GM18508 (cell line): ENCODE results near the gene TUSC2.
"Not testable (repeated sequence)": the region's sequence is repeated elsewhere in the genome, so short reads cannot be mapped to it uniquely, and the experiment has no call there.

Experiments used
- ATAC-seq: cut with Tn5 transposase; IDR thresholded peaks from one replicate; pipeline ENCODE4 v1.9.1; 2021; ENCODE audit warnings: moderate number of reproducible peaks; ENCODE audit not compliant: insufficient read depth, unreplicated experiment

Gene TUSC2

GRCh38 chr3:50319894-50320625 lies 8.0 kb downstream of the TUSC2 start:
- ATAC-seq = no peak

DNA sequence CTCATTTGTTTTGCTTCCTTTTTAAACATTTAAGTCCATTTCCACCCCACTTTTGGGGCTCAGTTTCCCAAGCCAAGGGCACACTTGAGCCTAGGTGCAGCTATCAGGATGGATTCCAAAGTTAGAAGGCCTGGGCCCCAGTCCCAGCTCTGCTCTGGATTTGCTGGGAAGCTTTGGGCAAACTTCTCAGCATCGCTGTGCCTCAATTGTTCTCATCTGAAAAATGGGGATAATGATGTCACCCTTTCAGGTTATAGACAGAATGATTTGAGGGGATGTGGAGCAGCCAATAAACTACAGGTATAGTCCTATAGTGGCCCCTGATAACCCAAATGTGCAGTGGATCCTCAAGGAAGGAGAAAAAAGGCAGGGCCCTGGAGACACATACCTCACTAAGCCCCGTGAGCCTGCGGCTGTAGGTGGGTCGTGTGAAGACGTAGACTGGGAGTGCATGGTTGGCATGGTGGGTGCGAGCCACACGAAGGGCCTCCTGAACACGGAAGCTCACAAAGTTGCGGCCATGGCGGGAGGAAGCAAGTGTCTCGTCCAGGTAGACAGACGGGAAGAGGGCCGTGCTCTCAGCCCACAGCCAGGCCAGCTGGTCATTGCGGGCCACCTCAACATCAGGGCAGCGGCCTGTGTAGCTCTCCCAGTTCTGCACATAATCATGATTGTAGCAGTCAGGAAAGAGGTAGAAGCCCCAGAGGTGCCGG lies 8.7 kb downstream of the TUSC2 start:
- no peak for ATAC-seq

DNA sequence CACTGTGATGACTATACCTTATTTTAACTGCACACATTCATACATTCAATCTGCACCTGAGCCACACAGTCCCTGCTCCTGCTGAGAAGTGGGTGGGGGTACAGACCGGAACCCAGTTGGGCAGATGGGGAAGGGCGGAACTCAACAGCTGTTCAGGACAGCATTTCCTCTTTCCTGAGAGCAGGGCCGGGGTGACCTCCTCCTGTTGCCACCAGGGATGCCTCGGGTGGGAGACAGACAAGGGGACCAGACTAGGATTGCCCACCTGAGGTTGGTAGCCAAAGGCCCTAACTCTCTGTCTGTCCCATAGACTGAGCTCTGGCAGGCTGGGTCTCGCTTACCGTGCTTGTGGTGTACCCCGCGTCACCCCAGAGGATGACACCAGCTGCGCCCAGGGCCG lies 9.4 kb downstream of the TUSC2 start:
- no peak for ATAC-seq

- no peak for ATAC-seq
Observed at GRCh38 chr3:50318163-50318562, 9.9 kb downstream of the TUSC2 start.

GRCh38 chr3:50317300-50317699 lies 10.7 kb downstream of the TUSC2 start:
- ATAC-seq = no peak

- ATAC-seq = no peak
Observed at GRCh38 chr3:50316657-50317242, 11.3 kb downstream of the TUSC2 start.

- ATAC-seq = no peak
Observed at GRCh38 chr3:50314816-50315215, 13.2 kb downstream of the TUSC2 start.

GRCh38 chr3:50314342-50314741 lies 13.7 kb downstream of the TUSC2 start:
- ATAC-seq = no peak

GRCh38 chr3:50312041-50312440 lies 16.0 kb downstream of the TUSC2 start:
- not testable (repeated sequence) for ATAC-seq

- ATAC-seq = no peak
Observed at GRCh38 chr3:50304601-50305000, 23.4 kb downstream of the TUSC2 start.

- no peak for ATAC-seq
Observed at GRCh38 chr3:50303013-50303815, 24.8 kb downstream of the TUSC2 start, which contains the start of gene HYAL1. HYAL1 (minus strand) TSS chr3:50303574; CDS start chr3:50302956, 618 bp downstream.

DNA sequence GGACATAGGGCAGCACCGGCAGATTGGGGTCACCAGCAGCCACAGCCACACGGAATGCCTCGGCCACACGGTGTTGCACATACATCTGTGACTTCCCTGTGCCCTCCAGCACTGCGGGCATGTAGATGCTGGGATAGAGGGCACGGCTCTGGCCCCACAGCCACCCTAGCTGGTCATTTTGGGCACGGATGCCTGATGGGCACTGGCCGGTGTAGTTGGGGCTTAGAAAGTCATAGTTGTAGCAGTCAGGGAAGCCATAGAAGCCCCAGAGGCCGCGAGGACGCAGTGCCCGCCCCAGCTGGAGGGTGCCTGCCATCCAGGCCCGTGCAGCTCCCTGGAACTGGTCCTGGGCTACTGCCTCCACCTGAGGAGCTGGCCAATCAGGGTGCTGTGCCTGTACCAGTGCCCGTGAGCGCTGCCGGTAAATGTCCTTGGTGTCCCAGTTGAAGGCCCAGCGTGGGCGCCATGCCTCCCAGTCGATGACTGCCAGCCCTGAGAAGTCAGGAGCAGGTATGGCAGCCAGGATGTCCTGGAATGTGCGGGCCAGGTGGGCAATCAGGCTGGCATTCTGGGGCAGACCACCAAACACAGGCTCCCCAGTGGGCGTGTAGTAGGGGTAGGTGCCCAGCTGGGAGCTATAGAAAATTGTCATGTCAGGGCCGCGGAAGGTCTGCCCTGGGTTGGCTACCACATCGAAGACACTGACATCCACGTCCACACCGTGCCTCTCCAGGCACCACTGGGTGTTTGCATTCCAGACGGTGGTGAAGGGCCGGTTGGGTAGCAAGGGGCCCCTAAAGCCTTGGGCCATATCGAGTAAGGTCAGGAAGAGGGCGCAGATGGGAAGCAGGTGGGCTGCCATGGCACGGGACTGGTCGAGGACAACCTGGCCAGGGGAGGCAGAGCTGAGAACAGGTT lies 25.7 kb downstream of the TUSC2 start:
- no peak for ATAC-seq

DNA sequence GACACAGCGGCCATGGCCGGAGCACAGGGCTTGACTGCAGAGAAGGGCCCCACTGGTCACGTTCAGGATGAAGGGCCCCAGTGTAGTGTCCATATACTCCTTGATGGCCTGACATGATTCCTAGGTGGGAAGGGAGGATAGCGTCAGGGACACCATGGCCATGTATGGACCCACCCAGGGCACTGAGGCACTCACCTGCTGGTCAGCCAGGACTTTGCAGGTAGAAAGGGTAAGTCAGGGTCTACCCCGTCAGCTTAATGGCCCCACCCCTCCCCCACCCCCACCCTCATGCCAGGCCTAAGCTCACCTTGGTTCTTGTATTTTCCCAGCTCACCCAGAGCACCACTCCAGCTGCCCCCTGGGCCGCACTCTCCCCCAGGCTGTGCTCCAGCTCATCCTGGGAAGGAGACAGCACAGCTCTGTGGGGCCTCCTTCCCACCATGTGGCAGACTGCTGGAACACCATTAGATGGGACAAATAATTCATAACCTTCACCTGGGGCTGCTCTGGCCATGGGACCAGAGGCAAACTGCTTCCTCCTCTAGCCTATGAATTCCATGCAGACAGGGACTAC lies 27.3 kb downstream of the TUSC2 start:
- no peak for ATAC-seq

DNA sequence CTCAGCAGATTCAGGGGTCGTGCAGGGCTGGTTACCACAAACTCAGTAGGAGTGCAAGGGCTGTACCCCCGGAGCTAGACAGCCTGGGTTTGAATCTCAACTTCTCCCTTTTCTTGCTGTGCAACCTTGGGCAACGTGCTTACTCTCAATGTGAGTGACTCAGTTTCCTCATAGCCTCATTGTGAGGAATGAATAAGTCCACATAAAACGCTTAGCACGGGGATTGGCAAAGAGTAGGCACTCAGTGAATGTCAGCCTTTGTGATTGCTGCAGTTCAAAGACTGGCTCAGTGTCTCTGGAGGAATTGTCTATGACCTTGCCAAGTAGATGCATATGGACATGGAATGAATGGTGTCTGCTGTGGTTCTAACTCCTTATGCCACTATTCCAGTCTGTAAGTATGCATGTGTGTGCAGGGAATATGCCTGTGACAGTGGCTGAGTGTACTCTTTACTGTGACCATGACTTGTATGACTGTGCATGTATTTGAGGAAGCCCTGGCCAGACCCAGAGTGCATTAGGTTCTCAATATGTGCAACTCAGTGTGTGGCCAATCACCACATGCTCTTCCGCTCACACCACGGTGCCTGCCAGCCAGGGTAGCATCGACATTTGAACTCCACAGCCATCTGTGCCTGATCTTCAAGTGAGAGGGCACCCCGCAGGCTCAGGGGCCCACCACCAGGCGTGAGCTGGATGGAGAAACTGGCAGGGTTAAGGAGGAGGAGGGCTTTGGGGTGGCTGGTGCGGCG lies 27.9 kb downstream of the TUSC2 start:
- no peak for ATAC-seq

GRCh38 chr3:50299638-50299928 lies 28.4 kb downstream of the TUSC2 start:
- no peak for ATAC-seq

GRCh38 chr3:50298836-50299637 lies 29.0 kb downstream of the TUSC2 start, which contains the start of the genes HYAL3 and NAA80:
HYAL3 (minus strand) TSS chr3:50299405; CDS start chr3:50295602, 3,803 bp downstream.
NAA80 (minus strand) TSS chr3:50299405; CDS start chr3:50297463, 1,942 bp downstream.
- peak; percentile 42 for ATAC-seq

DNA sequence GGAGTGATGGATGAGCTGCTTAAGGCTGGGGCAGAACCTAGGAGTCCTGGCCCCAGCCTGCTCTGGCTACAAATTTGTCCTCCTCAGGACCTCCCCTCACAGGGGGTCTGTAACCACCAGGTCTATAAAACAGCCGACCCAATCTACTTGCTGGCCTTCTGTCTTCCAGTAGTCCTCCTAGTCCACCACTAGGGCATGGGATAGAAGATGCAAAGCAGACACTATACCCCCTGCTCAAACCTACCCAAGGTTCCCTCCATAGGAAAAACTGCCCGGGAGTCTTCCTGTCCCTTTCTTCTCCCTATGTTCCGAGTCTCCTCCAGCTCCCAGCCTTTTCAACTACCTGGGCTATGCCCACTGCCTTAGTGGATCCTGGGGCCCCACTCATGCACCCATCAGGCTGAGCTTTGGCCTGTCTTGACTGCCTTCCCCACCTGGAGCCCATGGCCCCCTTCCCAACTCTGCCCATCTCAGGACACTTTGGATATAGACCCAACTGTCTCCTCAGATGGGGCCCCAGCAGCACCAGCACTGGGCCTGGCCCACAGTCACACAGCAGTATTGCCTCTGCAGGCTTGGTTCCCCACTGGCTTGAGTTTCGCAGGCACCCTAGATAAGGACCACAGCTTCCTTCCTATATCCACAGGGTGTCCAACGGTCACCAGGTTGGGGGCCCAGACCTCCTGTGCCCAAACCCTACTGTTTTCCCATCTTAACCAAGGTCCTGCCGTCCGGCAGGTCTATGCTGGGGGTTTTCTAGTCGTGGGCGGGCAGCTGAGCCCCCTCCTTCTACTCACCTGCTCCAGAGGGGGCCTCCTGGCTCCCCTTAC lies 29.9 kb downstream of the TUSC2 start:
- ATAC-seq = no peak
